IMR-90 (cell line): ENCODE results near the gene FDPS. TPM values are rescaled to one million over a fixed set of nuclear protein-coding genes. Genes with fewer than 3 reads are reported as not detected.

Experiments
- ATAC-seq: fragments of 200-7000 bp; cut with Tn5 transposase; 2 replicates; pipeline ENCODE4 v1.9.1; 2020; ENCODE audit warnings: low read depth, mild to moderate bottlenecking, moderate library complexity
- BruUV-seq: library from RNA; stranded (reverse); fragments of 400-500 nt; replicated peaks from 2 replicates; lab custom pipeline; 2021; lab: Mats Ljungman, UMichigan
- CTCF ChIA-PET: fragments of 300-600 bp; formaldehyde crosslinking; extraction: SDS; loops from one replicate; lab custom pipeline; 2021; ENCODE audit warnings: antibody characterized with exemption; lab: Yijun Ruan, JAX
- POLR2A ChIA-PET: fragments of 300-600 bp; sonication (Branson Sonifier 250); formaldehyde crosslinking; loops from one replicate; lab custom pipeline; 2022; ENCODE audit warnings: antibody characterized with exemption; ENCODE audit not compliant: unreplicated experiment; lab: Charles Lee
- DNase-seq: peaks from one replicate; pipeline ENCODE4 v3.0.0; 2013
- H2AFZ ChIP-seq: replicated peaks from 2 replicates; pipeline ENCODE3; 2013; ENCODE audit warnings: low read length, mild to moderate bottlenecking; ENCODE audit not compliant: poor library complexity
- H2AK5ac ChIP-seq: 2 replicates; pipeline ENCODE4 v1.6.1; 2013; ENCODE audit warnings: low read depth, low read length, inconsistent platforms
- H2AK9ac ChIP-seq: replicated peaks from 2 replicates; pipeline ENCODE3; 2013; ENCODE audit warnings: mild to moderate bottlenecking, low read depth, low read length, moderate library complexity; ENCODE audit not compliant: poor library complexity
- H2BK120ac ChIP-seq: 2 replicates; pipeline ENCODE4 v1.6.1; 2013; ENCODE audit warnings: low read depth, low read length, inconsistent platforms
- H2BK15ac ChIP-seq: 3 replicates; pipeline ENCODE4 v1.6.1; 2013; ENCODE audit warnings: low read depth, low read length, inconsistent platforms
- H2BK20ac ChIP-seq: 2 replicates; pipeline ENCODE4 v1.6.1; 2013; ENCODE audit warnings: low read depth, mild to moderate bottlenecking, inconsistent platforms, low read length, moderate library complexity
- H2BK5ac ChIP-seq: 2 replicates; pipeline ENCODE4 v1.6.1; 2013; ENCODE audit warnings: mild to moderate bottlenecking, low read depth, low read length, inconsistent platforms; ENCODE audit not compliant: poor library complexity, severe bottlenecking
- H3K14ac ChIP-seq: replicated peaks from 2 replicates; pipeline ENCODE4 v1.6.1; 2013; ENCODE audit warnings: low read depth, low read length, inconsistent platforms
- H3K18ac ChIP-seq: 2 replicates; pipeline ENCODE4 v1.6.1; 2013; ENCODE audit warnings: low read depth, low read length, control low read depth
- H3K23ac ChIP-seq: 2 replicates; pipeline ENCODE4 v1.6.1; 2013; ENCODE audit warnings: low read depth, low read length, inconsistent platforms
- H3K27ac ChIP-seq: 2 replicates; pipeline ENCODE4 v1.5.1; 2013; ENCODE audit warnings: mild to moderate bottlenecking, control low read depth, low read length; ENCODE audit not compliant: insufficient read depth
- H3K27me3 ChIP-seq: 2 replicates; pipeline ENCODE4 v1.6.1; 2013; ENCODE audit warnings: low read length; ENCODE audit not compliant: control insufficient read depth, insufficient read depth
- H3K36me3 ChIP-seq: 2 replicates; pipeline ENCODE4 v1.6.1; 2013; ENCODE audit warnings: low read length, mixed read lengths; ENCODE audit not compliant: control insufficient read depth, insufficient read depth
- H3K4ac ChIP-seq: 2 replicates; pipeline ENCODE4 v1.6.1; 2013; ENCODE audit warnings: low read depth, low read length, inconsistent platforms
- H3K4me1 ChIP-seq: 2 replicates; pipeline ENCODE4 v1.6.1; 2013; ENCODE audit warnings: low read length, mixed read lengths; ENCODE audit not compliant: control insufficient read depth, insufficient read depth
- H3K4me2 ChIP-seq: 2 replicates; pipeline ENCODE4 v1.6.1; 2013; ENCODE audit warnings: low read depth, mild to moderate bottlenecking, control low read depth, low read length, moderate library complexity
- H3K4me3 ChIP-seq: 2 replicates; pipeline ENCODE4 v1.5.1; 2013; ENCODE audit warnings: low read depth, mild to moderate bottlenecking, control low read depth, low read length, moderate library complexity; ENCODE audit not compliant: insufficient read depth
- H3K56ac ChIP-seq: 2 replicates; pipeline ENCODE4 v1.6.1; 2013; ENCODE audit warnings: low read length, inconsistent platforms; ENCODE audit not compliant: insufficient read depth; ENCODE audit errors: extremely low read depth
- H3K79me1 ChIP-seq, 2 experiments: 2 replicates each; pipeline ENCODE4 v1.6.1; 2013; ENCODE audit warnings: low read length in 2 of 2, inconsistent platforms in 1 of 2, low read depth in 1 of 2
- H3K9ac ChIP-seq: 2 replicates; pipeline ENCODE4 v1.6.1; 2013; ENCODE audit warnings: low read depth, low read length, control low read depth
- H3K9me1 ChIP-seq: 2 replicates; pipeline ENCODE4 v1.6.1; 2013; ENCODE audit warnings: low read length, inconsistent platforms; ENCODE audit not compliant: insufficient read depth
- H3K9me3 ChIP-seq: 2 replicates; pipeline ENCODE4 v1.6.1; 2013; ENCODE audit warnings: low read length; ENCODE audit not compliant: control insufficient read depth, insufficient read depth
- H4K20me1 ChIP-seq: 2 replicates; pipeline ENCODE4 v1.6.1; 2013; ENCODE audit warnings: low read length, inconsistent platforms; ENCODE audit not compliant: insufficient read depth
- H4K5ac ChIP-seq: 2 replicates; pipeline ENCODE4 v1.6.1; 2013; ENCODE audit warnings: mild to moderate bottlenecking, low read depth, low read length, control low read depth
- H4K8ac ChIP-seq, 2 experiments: 2 replicates each; pipeline ENCODE4 v1.6.1; 2013; ENCODE audit warnings: low read depth in 2 of 2, low read length in 2 of 2, control low read depth in 1 of 2, inconsistent platforms in 1 of 2
- H4K91ac ChIP-seq: 2 replicates; pipeline ENCODE4 v1.6.1; 2013; ENCODE audit warnings: low read depth, low read length, inconsistent platforms; ENCODE audit not compliant: insufficient read depth
- BHLHE40 ChIP-seq: fragments of 150-350 bp; IDR thresholded peaks from 2 replicates; pipeline ENCODE4 v1.6.1; 2016; ENCODE audit warnings: mild to moderate bottlenecking, low read depth, low read length
- CEBPB ChIP-seq: IDR thresholded peaks from 2 replicates; pipeline ENCODE4 v1.6.1; 2012; ENCODE audit warnings: low read depth, low read length, improper control_type of control experiment
- CHD1 ChIP-seq: IDR thresholded peaks from 2 replicates; pipeline ENCODE4 v1.6.1; 2012; ENCODE audit warnings: low read depth, low read length, improper control_type of control experiment
- CTCF ChIP-seq: conservative IDR thresholded peaks from 2 replicates; pipeline ENCODE4 v1.5.1; 2012; ENCODE audit warnings: mild to moderate bottlenecking, low read depth, low read length, improper control_type of control experiment
- ELK1 ChIP-seq: fragments of 150-350 bp; IDR thresholded peaks from 2 replicates; pipeline ENCODE4 v1.6.1; 2016; ENCODE audit warnings: low read depth, mild to moderate bottlenecking, low read length, moderate library complexity, borderline replicate concordance
- FOS ChIP-seq: fragments of 150-350 bp; IDR thresholded peaks from 2 replicates; pipeline ENCODE4 v1.6.1; 2016; ENCODE audit warnings: low read depth, low read length
- MAFK ChIP-seq: IDR thresholded peaks from 2 replicates; pipeline ENCODE4 v1.6.1; 2012; ENCODE audit warnings: low read depth, low read length, improper control_type of control experiment
- MAZ ChIP-seq: IDR thresholded peaks from 2 replicates; pipeline ENCODE4 v1.6.1; 2012; ENCODE audit warnings: low read depth, mild to moderate bottlenecking, low read length, improper control_type of control experiment, moderate library complexity, borderline replicate concordance
- MXI1 ChIP-seq: IDR thresholded peaks from 2 replicates; pipeline ENCODE4 v1.6.1; 2012; ENCODE audit warnings: low read depth, mild to moderate bottlenecking, low read length, moderate library complexity, borderline replicate concordance
- NFE2L2 ChIP-seq: fragments of 150-350 bp; IDR thresholded peaks from 2 replicates; pipeline ENCODE4 v1.6.1; 2016; ENCODE audit warnings: low read depth, mild to moderate bottlenecking, low read length
- POLR2A ChIP-seq: IDR thresholded peaks from 2 replicates; pipeline ENCODE4 v1.6.1; 2012; ENCODE audit warnings: mild to moderate bottlenecking, low read depth, low read length
- RAD21 ChIP-seq: IDR thresholded peaks from 2 replicates; pipeline ENCODE4 v1.6.1; 2012; ENCODE audit warnings: low read length, improper control_type of control experiment
- RCOR1 ChIP-seq: IDR thresholded peaks from 2 replicates; pipeline ENCODE4 v1.6.1; 2012; ENCODE audit warnings: mild to moderate bottlenecking, low read length, improper control_type of control experiment; ENCODE audit not compliant: insufficient replicate concordance
- RFX5 ChIP-seq: IDR thresholded peaks from 2 replicates; pipeline ENCODE4 v1.8.0; 2012; ENCODE audit warnings: low read depth, mild to moderate bottlenecking, low read length, moderate library complexity
- SMC3 ChIP-seq: fragments of 150-350 bp; IDR thresholded peaks from 2 replicates; pipeline ENCODE4 v1.6.1; 2016; ENCODE audit warnings: low read depth, mild to moderate bottlenecking, antibody characterized with exemption, low read length, moderate library complexity
- USF2 ChIP-seq: fragments of 150-350 bp; IDR thresholded peaks from 2 replicates; pipeline ENCODE4 v1.6.1; 2017; ENCODE audit warnings: mild to moderate bottlenecking, antibody characterized with exemption, low read length, low read depth
- WGBS, 2 experiments: methylation state at CpG; one replicate each; pipeline versions ENCODE4 v1.1.5 to v1.1.7; 2013; ENCODE audit warnings: missing lambda C conversion rate in 2 of 2; ENCODE audit not compliant: insufficient read length in 1 of 2; ENCODE audit errors: extremely low coverage in 2 of 2; 5-methylcytosine and 5-hydroxymethylcytosine counted together
- dilution Hi-C: fragments of 300-500 bp; cut with HindIII; formaldehyde crosslinking; loops from one replicate; pipeline ENCODE4 v1.14.3; 2018; ENCODE audit warnings: low sequenced_read_pairs; ENCODE audit not compliant: unreplicated experiment
- in situ Hi-C: fragments of 300-500 bp; cut with MboI; formaldehyde crosslinking; loops from 3 replicates; pipeline ENCODE4 v1.14.3; 2019; ENCODE audit warnings: low sequenced_read_pairs, inconsistent platforms, mixed read lengths
- intact Hi-C: fragments of 100-400 bp; cut with micrococcal nuclease; formaldehyde crosslinking; loops from 2 replicates; pipeline ENCODE4 v1.10.0; 2022
- polyA plus RNA-seq, 3 experiments: library from polyadenylated mRNA; depleted of rRNA; stranded (reverse); fragments of >200 nt; gene quantifications; 2 replicates each; pipeline ENCODE4 v1.2.3, GENCODE V29; 2012; ENCODE audit warnings: low replicate concordance in 1 of 3
- total RNA-seq: library from RNA; depleted of rRNA; stranded (reverse); fragments of >200 nt; gene quantifications from 2 replicates; pipeline ENCODE4 v1.2.3, GENCODE V29; 2012

The FDPS gene
- total and polyA plus RNA-seq, 2 of the 4 experiments (the other 2 are of a cell fraction) = 183 to 191 TPM

GRCh38 chr1:155300024-155300423 is 8.6 kb upstream of the FDPS start:
- no peaks in the 10 kb centered on the region for H3K9me1 ChIP-seq
- DNase-seq (no peak), ATAC-seq (no peak)
- H4K91ac ChIP-seq = no peak overlapping the region
- no peak overlapping the region for H2BK120ac ChIP-seq
- no peak overlapping the region for H2AK9ac ChIP-seq
- BruUV-seq = no TSS peak
- no peak overlapping the region for H2BK5ac ChIP-seq
- TF ChIP-seq POLR2A = no peak
- no peak for TF ChIP-seq FOS
- TF ChIP-seq MAFK = no peak
- no peak for TF ChIP-seq CEBPB
- no peak for TF ChIP-seq RFX5
- TF ChIP-seq RAD21 = no peak
- TF ChIP-seq MXI1 = no peak
- TF ChIP-seq NFE2L2 = no peak
- no peak for TF ChIP-seq ELK1
- TF ChIP-seq CHD1 = no peak
- TF ChIP-seq MAZ = no peak
- no peak for TF ChIP-seq USF2
- TF ChIP-seq RCOR1 = no peak
- TF ChIP-seq BHLHE40 = no peak
- no peak for TF ChIP-seq CTCF
- TF ChIP-seq SMC3 = no peak
- H3K27me3 ChIP-seq = peaks cover 33% of the 10 kb centered on the region
- H3K18ac ChIP-seq = no peak overlapping the region
- no peaks in the 10 kb centered on the region for H3K4me1 ChIP-seq
- POLR2A ChIA-PET = interaction anchor here (0.7 kb wide), 1 partner anchor 21 kb away, joined by 12 read pairs; the partner anchor contains the start of gene RUSC1
- no peak overlapping the region for H4K5ac ChIP-seq
- no peak overlapping the region for H3K4ac ChIP-seq
- H3K79me1 ChIP-seq = no peaks in the 10 kb centered on the region
- peak overlapping the region; percentile 33 for H2AFZ ChIP-seq
- intact Hi-C loops (no loop called here), in situ Hi-C loops (no loop called here), dilution Hi-C loops (no loop called here)
- WGBS, 2 experiments = no CpG with 5 or more reads among the region's 8 CpGs
- no peak overlapping the region for H3K9ac ChIP-seq
- H2BK15ac ChIP-seq = no peak overlapping the region
- H3K56ac ChIP-seq = no peak overlapping the region
- no peak overlapping the region for H2AK5ac ChIP-seq
- H3K4me3 ChIP-seq = no peak overlapping the region
- H3K36me3 ChIP-seq = no peaks in the 10 kb centered on the region
- no peak overlapping the region for H2BK20ac ChIP-seq
- no peaks in the 10 kb centered on the region for H4K20me1 ChIP-seq
- no peak overlapping the region for H3K4me2 ChIP-seq
- H3K14ac ChIP-seq = no peak overlapping the region
- H3K9me3 ChIP-seq = no peaks in the 10 kb centered on the region
- H3K27ac ChIP-seq = no peak overlapping the region
- no peak overlapping the region for H4K8ac ChIP-seq
- CTCF ChIA-PET = no interaction called here
- H3K23ac ChIP-seq = no peak overlapping the region
